Fibroblast of lung (primary cell): ENCODE data around the gene SNAPC3. TPM values are rescaled to one million over a fixed set of nuclear protein-coding genes. Genes with fewer than 3 reads are reported as not detected.

Experiments used
- DNase-seq, 2 donors: peaks; one replicate each; pipeline versions ENCODE4 v3.0.0 to v3.0.0-alpha.2; 2010; ENCODE audit warnings: low read depth in 2 of 2
- H2AFZ ChIP-seq: 2 replicates; pipeline ENCODE4 v1.5.1; 2012; ENCODE audit warnings: low read length, control low read depth, inconsistent platforms
- H3K27ac ChIP-seq: 2 replicates; pipeline ENCODE4 v1.5.1; 2011; ENCODE audit warnings: low read length, control low read depth; ENCODE audit not compliant: insufficient read depth
- H3K27me3 ChIP-seq: 2 replicates; pipeline ENCODE4 v1.5.1; 2011; ENCODE audit warnings: mild to moderate bottlenecking, low read length; ENCODE audit not compliant: control insufficient read depth, insufficient read depth
- H3K36me3 ChIP-seq: 2 replicates; pipeline ENCODE4 v1.5.1; 2011; ENCODE audit warnings: low read length; ENCODE audit not compliant: control insufficient read depth, insufficient read depth
- H3K4me1 ChIP-seq: 2 replicates; pipeline ENCODE4 v1.5.1; 2011; ENCODE audit warnings: low read length; ENCODE audit not compliant: control insufficient read depth, insufficient read depth; ENCODE audit errors: extremely low read depth
- H3K4me2 ChIP-seq: 2 replicates; pipeline ENCODE4 v1.5.1; 2011; ENCODE audit warnings: low read length, control low read depth; ENCODE audit not compliant: insufficient read depth; ENCODE audit errors: extremely low read depth
- H3K4me3 ChIP-seq, 4 experiments: fragments of 200-600 bp in 1 of 4; sonication (generic) in 1 of 4; replicated peaks in 1 of 4; 2 replicates each; pipeline ENCODE4 v1.5.1; 2011 to 2016; ENCODE audit warnings: low read length in 4 of 4, low read depth in 3 of 4, mild to moderate bottlenecking in 3 of 4, control low read depth in 2 of 4, inconsistent platforms in 1 of 4, mixed read lengths in 1 of 4; ENCODE audit not compliant: insufficient read depth in 1 of 4; ENCODE audit errors: control extremely low read depth in 1 of 4
- H3K79me2 ChIP-seq: 2 replicates; pipeline ENCODE4 v1.5.1; 2012; ENCODE audit warnings: mild to moderate bottlenecking, low read length, inconsistent platforms; ENCODE audit not compliant: control insufficient read depth, insufficient read depth
- H3K9ac ChIP-seq: 2 replicates; pipeline ENCODE4 v1.5.1; 2011; ENCODE audit warnings: mild to moderate bottlenecking, low read length, control low read depth; ENCODE audit not compliant: insufficient read depth
- H3K9me3 ChIP-seq: 2 replicates; pipeline ENCODE4 v1.5.1; 2012; ENCODE audit warnings: low read depth, low read length; ENCODE audit not compliant: control insufficient read depth, insufficient read depth
- H4K20me1 ChIP-seq: 2 replicates; pipeline ENCODE4 v1.5.1; 2011; ENCODE audit warnings: low read length; ENCODE audit not compliant: control insufficient read depth, insufficient read depth; ENCODE audit errors: extremely low read depth
- EZH2 ChIP-seq: IDR thresholded peaks from 2 replicates; pipeline ENCODE4 v1.5.1; 2012; ENCODE audit warnings: low read length, control low read depth, mild to moderate bottlenecking; ENCODE audit errors: missing control alignments
- polyA plus RNA-seq, 2 donors: library from polyadenylated mRNA; depleted of rRNA in 1 of 2; stranded (reverse) in 1 of 2; unstranded in 1 of 2; fragments of >200 nt; gene quantifications; 2 replicates each; pipeline ENCODE4 v1.2.1, GENCODE V29; 2011 to 2012; ENCODE audit warnings: missing spikeins in 1 of 2
- total RNA-seq: library from RNA; depleted of rRNA; stranded (reverse); fragments of >200 nt; gene quantifications from 2 replicates; pipeline ENCODE4 v1.2.1, GENCODE V29; 2014
- TF ChIP-seq, protein P1 (sequence below), 2 donors: IDR thresholded peaks in 1 of 2; conservative IDR thresholded peaks in 1 of 2; 1 replicate in 1 of 2; 2 replicates in 1 of 2; pipeline ENCODE4 v1.5.1; 2011 to 2012; ENCODE audit warnings: low read length in 2 of 2, control low read depth in 1 of 2, inconsistent platforms in 1 of 2, low read depth in 1 of 2, mild to moderate bottlenecking in 1 of 2

The SNAPC3 gene
- total and polyA plus RNA-seq, 2 donors (not counting 1 experiment from before 2014, with no cell fraction given): 43.4 to 54.9 TPM

DNA sequence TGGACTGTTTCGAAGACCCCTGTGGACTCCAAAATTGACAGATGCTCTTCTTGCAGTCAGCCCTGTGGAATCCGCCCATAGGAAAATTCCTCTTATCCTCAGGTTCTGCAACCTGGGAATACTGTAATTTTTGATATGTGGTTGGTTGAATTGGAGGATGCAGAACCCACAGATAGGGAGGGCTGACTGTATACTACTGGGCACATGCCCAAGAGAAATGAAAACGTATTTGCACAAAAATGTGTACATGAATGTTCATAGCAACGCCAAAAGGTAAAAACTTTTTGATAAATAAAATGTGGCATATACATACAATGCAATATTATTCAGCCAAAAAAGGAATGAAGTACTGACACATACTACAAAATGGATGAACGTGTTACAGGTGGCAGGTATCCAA lies 1.9 kb upstream of the SNAPC3 start:
- peaks cover 2% of the 10 kb centered on the region for H3K36me3 ChIP-seq
- peak; percentile 17 for DNase-seq
- no peak overlapping the region for H3K9ac ChIP-seq
- H3K27ac ChIP-seq: no peak overlapping the region
- no peaks in the 10 kb centered on the region for H4K20me1 ChIP-seq
- no peak overlapping the region for H2AFZ ChIP-seq
- no peaks in the 10 kb centered on the region for H3K27me3 ChIP-seq
- no peaks in the 10 kb centered on the region for H3K9me3 ChIP-seq
- H3K79me2 ChIP-seq: peaks cover 31% of the 10 kb centered on the region
- peaks cover 2% of the 10 kb centered on the region for H3K4me1 ChIP-seq
- no peak overlapping the region for H3K4me2 ChIP-seq
- no peak for TF ChIP-seq EZH2
- TF ChIP-seq, protein P1, sequence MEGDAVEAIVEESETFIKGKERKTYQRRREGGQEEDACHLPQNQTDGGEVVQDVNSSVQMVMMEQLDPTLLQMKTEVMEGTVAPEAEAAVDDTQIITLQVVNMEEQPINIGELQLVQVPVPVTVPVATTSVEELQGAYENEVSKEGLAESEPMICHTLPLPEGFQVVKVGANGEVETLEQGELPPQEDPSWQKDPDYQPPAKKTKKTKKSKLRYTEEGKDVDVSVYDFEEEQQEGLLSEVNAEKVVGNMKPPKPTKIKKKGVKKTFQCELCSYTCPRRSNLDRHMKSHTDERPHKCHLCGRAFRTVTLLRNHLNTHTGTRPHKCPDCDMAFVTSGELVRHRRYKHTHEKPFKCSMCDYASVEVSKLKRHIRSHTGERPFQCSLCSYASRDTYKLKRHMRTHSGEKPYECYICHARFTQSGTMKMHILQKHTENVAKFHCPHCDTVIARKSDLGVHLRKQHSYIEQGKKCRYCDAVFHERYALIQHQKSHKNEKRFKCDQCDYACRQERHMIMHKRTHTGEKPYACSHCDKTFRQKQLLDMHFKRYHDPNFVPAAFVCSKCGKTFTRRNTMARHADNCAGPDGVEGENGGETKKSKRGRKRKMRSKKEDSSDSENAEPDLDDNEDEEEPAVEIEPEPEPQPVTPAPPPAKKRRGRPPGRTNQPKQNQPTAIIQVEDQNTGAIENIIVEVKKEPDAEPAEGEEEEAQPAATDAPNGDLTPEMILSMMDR (conservative IDR thresholded peaks at IDR 0.05 in 1 of 2, IDR thresholded peaks at IDR 0.05 in 1 of 2; ENCODE audit: low read depth in 1 of 2, low read length in 2 of 2): no peak
- H3K4me3 ChIP-seq: no peak overlapping the region

DNA sequence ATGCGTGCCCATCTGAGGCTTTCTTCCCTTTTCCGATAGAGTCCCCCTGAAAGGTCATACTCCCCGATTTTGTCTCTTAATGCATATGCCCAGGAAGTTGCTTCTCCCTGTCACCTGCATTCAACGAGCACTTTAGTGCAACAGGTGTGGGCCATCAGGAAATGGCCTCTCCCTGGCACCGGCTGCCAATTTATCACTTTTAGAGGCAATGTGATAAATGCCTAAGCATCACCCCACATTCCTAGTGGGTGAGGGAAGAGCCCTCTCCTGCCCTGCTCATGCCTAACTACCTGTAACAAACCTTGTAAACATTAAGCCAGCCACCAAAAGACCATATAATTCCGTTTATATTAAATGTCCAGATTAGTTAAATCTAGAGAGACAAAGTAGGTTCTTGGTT lies 1.1 kb upstream of the SNAPC3 start:
- Histone ChIP-seq H3K36me3 (peaks cover 2% of the 10 kb centered on the region), H3K4me1 (peaks cover 2% of the 10 kb centered on the region), H2AFZ (no peak overlapping the region), H3K9me3 (no peaks in the 10 kb centered on the region), H3K4me2 (no peak overlapping the region), H4K20me1 (no peaks in the 10 kb centered on the region), H3K9ac (no peak overlapping the region), H3K4me3 (no peak overlapping the region), H3K27ac (no peak overlapping the region), H3K79me2 (peaks cover 38% of the 10 kb centered on the region), H3K27me3 (no peaks in the 10 kb centered on the region)
- DNase-seq: no peak
- TF ChIP-seq, protein P1 (conservative IDR thresholded peaks at IDR 0.05 in 1 of 2, IDR thresholded peaks at IDR 0.05 in 1 of 2; ENCODE audit: low read depth in 1 of 2, low read length in 2 of 2): no peak
- TF ChIP-seq EZH2: no peak

DNA sequence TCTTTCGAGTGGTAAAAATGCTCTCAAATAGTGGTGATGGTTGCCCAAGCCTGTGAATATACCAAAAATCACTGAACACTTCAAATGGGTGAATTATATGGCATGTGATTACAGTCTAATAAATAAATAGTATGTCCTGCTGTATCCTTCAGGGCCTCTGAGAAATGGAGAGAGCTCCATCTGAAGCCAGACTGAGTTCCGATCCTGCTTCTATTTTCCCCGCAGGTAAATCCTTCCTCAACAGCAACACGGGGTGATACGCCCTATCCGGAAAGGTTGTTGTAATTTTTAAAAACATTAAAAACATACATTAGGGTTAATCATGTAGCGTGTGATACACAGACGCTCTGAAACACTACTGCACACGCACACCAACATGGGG lies 695 bp upstream of the SNAPC3 start:
- no peak for DNase-seq
- TF ChIP-seq EZH2: no peak
- TF ChIP-seq, protein P1 (conservative IDR thresholded peaks at IDR 0.05 in 1 of 2, IDR thresholded peaks at IDR 0.05 in 1 of 2; ENCODE audit: low read depth in 1 of 2, low read length in 2 of 2): no peak
- H2AFZ ChIP-seq: peak overlapping the region; percentile 93
- H3K4me3 ChIP-seq: peak overlapping the region; percentile 77 to 98 (median 98)
- peak overlapping the region; percentile 62 for H3K9ac ChIP-seq
- no peaks in the 10 kb centered on the region for H3K9me3 ChIP-seq
- no peaks in the 10 kb centered on the region for H3K27me3 ChIP-seq
- peaks cover 2% of the 10 kb centered on the region for H3K4me1 ChIP-seq
- H3K79me2 ChIP-seq: peaks cover 43% of the 10 kb centered on the region
- peak overlapping the region; percentile 87 for H3K27ac ChIP-seq
- H3K4me2 ChIP-seq: peak overlapping the region; percentile 82
- H3K36me3 ChIP-seq: peaks cover 2% of the 10 kb centered on the region
- H4K20me1 ChIP-seq: no peaks in the 10 kb centered on the region
